GM21717 (cell line): ENCODE results near the gene TELO2.

ENCODE experiments used
- ATAC-seq: cut with Tn5 transposase; IDR thresholded peaks from one replicate; pipeline ENCODE4 v1.9.1; 2021; ENCODE audit warnings: mild to moderate bottlenecking, moderate library complexity; ENCODE audit not compliant: unreplicated experiment

The TELO2 gene

DNA sequence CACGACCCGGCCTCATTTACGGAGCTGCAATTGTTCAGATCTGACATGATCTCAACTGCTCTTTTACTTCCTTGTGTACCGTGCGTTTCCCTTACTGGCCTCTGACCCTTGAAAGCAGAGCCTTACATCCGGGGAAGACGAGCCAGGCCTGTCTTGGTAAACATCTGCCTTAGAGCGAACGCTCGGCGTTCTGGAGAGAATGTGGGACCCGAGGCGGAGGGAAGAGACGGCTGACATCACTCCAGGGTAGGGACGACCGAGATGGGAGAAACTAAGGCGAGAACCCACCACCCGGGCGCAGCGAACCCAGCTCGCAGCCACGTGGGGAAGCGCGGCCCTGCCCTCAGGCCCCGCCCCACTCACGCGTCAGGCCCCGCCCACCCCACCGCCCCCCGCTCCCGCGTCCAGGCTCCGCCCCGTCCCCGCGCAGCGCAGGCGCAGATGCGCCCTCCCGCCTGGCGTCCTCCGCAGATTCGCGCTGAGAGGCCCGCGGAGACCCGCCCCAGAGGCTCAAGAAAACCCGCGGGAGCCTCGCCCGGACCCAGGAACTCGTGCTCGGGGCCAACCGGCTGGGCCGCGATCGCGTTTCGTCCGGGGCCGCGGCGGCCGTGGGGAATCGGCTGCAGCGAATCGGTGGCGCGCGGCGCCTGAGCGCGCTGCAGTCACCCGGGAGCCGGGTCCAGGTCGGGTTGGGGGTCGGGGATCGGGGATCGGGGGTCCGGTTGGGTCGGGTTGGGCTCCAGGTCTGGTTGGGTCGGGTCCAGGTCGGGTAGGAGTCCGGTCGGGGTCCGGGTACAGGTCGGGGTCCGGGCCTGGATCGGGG lies at the start of gene TELO2:
TELO2 (plus strand) TSS at position 438 of the 823 bp plus-strand sequence. CDS start 922 bp downstream, outside the sequence.
- peak; percentile 37 for ATAC-seq

DNA sequence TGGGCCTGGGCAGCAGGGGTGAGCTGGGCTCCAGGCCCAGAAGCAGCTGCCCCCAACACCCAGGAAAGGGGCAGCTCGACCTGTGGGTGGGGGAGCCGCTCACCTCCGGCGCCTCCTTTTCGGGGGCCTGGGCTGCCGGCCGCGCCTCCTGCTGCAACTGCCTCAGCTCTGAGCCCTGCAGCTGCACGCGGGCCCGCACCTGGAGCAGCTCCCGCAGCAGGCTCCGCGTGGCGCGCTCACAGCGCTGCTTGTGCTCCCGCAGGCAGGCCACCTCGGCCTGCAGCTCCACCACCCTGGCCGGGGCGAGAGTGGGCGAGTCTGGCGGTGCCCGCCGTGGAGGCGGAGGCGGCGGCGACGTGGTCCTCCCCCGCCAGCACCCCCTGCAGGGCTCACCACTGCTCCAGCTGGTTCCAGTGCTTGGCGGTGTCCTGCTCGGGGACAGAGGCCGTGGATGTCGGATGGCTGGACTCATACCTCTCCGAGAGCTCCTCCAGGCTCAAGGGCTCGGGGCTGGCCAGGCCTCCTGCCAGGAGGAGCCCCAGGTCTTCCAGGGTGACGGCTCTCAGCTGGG lies 49.7 kb upstream of the TELO2 start:
- ATAC-seq = no peak

DNA sequence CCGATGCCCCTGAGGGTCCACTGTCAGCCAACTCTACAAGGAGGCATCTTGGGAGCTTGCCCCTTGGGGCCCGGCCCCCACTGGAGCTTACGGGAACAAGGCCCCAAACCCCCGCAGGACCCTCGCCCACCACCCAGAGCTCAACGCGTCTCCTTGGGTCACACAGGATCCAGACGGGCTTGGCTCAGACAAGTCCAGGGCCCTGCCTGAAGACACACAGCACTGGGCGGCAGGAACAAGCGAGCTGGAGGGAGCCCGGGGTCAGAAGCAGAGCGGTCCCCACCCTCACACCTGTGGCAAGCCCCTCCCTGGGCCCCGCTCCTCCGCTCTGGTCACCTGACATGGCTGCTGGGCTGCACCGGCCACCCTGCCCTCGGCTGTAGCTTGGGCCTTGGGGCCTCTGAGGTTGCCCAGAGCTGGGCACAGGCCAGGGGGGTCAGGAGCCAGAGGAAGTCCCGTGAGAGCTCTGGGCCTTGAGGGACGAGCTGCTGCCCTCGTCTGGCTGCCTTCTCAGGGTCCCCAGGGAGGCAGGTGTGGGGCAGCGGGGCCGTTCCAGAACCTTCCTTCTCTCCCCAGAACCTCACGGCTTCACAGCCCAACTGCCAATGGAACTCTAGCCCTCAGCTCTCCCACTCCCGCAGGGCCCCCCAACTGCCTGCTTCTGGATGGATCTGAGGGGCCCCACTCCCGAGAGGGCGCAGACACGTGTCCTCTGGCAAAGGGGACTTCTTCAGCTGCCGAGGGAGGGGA lies 49.0 kb upstream of the TELO2 start, which contains the start of gene CCDC154:
CCDC154 (minus strand) TSS at position 577 of the 750 bp plus-strand sequence; CDS start at position 343, 234 bp downstream.
- no peak for ATAC-seq

DNA sequence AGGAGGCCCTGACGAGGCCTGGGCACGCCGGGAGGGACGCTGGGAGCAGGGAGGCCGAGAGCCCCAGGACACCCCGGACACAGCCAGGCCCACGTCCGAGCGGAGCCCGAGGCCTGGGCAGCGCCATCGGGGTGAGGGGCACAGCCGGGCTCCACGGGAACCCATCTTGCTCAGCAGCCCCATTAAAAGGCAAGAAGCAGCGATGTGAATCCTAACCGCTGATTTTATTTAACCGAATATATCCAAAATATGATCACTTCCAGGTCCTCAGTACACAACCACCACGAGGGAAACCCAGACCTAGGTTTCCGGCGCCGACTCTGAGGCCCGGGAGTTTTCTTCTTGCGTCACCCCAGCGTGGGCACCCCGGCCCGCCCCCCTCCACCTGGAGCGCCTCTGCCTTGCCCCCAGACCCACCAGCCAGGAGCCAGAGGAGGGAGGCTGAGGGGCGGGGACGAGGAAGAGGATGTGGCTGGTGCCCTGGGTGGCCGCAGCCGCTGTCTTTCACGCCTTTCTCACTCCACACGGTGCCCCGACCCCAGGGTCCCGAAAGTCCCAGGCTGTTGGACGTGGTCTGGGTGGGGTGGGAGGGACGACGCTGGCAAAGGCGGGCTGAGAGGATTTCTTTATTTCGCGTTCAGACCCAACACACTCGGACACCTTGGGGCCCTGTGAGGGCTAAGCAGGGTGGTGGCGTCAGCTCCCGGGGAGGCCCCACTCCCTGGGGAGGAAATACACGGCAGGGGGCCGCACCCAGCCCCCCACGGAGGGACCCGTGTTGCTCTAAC lies 48.2 kb upstream of the TELO2 start:
- no peak for ATAC-seq

DNA sequence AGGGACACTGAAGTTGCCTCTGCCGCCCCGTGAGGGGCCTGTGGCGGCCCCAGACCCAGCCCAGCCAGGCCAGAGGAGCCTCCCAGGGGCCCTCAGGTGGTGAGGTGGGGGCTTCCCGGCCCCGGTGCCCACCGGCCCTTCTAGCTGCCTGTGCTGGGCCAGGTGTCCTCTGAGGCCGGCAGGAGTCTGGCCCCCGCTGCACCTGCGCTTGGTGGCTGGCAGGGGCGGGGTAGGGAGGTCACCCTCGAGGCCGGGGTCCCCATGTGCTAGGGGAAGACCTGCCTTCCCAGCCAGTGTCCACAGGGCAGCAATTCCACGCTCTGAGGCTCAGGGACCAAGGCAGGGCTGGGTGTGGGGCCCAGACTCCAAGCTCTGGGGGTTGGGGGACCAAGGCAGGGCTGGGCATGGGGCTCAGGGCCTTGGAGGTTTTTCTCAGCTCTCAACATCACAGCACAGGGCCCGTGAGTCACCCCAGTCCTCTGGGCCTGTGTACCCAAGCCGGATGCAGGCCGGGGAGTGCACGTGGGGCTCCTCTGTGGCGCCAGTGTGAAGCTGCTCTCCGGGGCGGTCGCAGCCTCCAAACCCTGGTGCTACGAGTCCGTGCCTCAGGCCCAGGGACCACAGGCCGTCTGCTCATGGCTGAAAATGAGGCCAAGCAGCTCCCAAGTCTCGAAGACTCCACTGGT lies 47.5 kb upstream of the TELO2 start:
- no peak for ATAC-seq

DNA sequence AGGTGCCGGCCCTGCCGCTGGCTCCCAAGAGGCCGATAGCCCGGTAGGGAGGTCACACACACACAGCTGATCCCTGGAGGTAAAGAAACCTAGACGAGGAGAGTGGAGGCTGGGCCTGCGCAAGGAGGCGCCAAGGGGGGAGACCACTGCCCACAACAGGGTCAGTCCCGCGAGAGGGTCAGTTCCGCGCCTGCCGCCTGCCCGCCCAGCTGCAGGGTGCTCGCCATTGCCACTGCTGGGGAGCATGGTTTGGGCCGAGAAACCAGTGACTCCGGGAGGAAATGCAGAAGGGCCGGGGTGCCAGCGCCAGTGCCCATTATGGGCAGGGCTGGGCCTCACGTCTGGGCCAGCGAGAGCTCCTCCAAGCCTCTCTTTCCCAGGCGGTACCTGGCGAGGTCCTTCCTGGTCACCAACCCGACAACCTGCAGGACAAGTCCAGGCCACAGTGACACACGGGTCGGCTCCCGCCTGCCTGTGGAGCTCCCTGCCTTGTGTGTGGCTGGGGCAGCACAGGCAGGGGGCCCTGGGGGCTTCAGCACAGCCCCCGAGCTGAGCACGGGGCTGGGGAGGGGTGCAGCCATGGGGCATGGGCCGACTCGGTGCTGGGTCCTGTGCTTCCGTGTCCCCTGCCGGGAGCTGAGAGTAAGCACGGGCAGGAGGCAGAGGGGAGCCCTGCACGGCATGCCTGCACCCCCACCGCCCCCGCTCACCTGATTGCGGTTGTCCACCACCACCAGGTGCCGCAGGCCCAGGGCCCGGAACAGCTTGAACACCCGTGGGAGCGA lies 46.7 kb upstream of the TELO2 start:
- no peak for ATAC-seq

DNA sequence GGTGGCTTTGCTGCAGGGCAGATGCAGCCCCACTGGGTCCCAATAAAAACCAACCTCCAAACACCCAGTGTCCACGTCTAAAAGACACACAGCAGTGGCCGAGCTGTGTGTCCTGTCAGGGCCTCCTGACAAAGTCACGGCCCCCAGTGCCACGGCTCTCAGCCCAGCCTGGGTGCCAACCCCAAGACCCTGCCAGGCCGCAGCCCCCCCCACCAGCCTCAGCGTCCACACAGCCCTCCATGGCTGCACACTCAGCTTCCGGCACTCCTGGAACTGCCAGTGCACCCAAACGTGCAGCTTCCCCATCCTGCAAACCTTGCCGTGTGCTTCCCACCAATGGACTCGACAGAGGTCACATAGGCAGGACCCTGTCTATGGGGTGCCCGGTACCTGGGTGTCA lies 45.2 kb upstream of the TELO2 start:
- ATAC-seq = no peak

DNA sequence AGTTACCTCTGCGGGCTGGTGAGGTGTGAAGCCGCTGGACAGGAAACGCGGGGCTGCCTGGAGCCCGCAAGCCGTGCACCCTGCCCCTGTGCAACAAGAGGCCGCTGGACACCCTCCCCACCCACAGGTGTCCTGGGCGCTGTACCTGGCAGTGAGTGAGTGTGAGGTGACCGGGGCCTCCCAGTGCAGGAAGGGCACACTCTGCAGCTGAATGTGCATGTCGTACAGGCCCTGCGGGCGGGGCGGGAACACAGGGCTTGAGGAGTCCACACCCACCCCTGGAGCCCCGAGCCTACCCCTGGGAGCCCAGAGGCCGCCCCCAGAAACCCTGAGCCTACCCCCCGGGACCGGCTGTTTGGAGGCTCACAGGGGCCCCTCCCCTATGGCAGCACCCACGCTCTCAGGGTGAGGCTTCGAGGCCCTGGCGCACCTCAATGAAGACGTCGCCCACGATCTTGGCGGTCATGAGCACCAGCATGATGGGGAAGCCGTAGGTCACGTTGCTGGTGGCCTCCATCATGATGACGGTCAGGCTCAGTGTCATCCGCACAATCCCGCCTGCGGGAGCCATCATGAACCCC lies 44.5 kb upstream of the TELO2 start:
- ATAC-seq = no peak

DNA sequence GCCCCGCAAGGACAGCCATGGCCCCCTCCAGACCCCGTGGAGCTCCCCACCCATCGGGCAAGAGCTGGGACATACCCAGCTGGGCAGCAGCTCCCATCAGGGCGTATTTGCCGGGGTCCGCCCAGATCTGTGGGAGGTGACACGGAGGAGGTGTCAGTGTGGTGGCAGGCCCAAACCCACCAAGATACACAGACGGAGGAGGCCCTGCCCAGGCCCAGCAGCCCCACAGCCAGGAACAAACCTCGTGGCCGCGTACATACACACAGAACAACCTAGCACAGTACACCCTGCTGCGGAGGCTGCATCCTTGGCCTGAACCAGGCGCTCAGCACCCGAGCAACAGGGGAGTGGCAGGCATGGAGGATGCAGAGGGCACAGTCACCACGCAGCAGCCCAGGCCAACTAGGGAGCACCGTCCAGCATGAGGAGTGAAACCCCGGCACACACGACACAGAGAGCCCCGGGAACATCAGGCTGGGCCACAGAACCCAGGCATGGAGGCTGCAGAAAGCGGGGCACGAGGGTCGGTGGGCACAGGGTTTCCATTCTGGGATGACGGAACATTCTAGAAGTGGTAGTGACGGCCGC lies 43.9 kb upstream of the TELO2 start:
- no peak for ATAC-seq

DNA sequence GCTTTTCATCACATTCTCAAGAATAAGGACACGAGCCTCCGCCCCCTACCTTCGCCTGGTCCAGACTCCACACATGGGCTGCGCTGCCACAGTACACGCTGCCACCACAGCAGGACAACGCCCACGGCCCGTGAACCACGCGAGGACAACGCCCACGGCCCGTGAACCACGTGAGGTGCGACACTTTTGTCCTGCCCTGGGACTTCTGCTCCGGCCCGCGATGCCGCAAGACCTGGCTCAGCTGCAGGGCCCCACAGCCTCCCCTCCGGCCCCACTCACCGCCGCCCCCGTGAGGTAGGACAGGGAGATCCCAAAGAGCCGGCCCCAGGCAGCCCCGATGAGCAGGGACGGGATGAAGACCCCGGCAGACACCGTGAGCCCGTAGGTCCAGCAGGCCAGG lies 42.9 kb upstream of the TELO2 start:
- ATAC-seq = no peak

DNA sequence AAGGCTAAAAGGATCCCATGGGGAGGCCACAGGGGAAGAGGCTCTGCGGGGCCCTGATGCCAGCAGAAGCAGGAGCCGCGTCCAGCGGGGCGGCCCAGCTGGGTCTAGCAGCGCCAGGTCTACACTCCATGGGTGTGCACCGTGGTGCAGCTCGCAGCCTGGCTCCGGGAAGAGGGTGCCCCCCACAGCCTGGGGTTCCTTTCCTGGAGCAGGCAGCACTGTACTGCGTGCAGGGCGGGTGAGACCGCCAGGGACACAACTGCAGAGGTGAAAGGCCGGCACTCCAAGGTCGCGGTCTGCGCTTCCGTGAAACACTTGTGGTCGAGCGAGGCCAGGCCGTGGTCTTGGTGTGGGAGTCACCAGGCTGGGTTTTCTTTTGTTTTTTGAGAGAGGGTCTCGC lies 42.3 kb upstream of the TELO2 start:
- no peak for ATAC-seq

DNA sequence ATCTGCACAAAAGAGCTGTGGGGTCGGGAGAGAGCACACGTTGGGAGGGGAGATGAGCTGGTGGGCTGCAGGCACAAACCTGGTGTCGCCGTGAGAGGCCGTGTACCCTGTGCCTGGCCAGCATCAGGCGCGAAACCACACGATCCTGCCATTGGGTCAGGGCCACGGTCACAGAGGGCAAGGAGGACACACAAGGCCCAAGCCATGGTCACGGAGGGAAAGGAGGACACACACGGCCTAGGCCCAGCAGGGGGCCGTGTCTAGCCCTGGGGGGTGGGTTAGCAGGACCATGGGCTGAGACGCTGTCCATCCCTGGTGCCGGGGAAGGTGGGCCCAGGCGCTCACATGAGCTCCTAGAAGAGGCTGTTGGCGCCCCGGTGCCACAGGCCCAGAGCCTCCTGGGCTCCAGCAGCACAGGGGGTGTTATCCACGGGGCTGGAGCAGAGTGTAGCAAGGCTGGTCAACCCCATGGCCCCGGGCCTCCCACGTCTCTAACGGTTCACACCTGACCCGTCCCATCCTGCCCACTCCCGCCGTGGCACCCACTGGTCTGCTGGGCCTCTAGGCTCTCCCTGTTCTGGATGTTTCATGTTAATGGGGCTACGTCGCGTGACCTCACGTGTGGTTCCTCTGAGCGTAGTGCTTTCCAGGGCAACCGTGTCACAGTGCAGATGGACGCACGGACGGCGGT lies 41.3 kb upstream of the TELO2 start:
- no peak for ATAC-seq

DNA sequence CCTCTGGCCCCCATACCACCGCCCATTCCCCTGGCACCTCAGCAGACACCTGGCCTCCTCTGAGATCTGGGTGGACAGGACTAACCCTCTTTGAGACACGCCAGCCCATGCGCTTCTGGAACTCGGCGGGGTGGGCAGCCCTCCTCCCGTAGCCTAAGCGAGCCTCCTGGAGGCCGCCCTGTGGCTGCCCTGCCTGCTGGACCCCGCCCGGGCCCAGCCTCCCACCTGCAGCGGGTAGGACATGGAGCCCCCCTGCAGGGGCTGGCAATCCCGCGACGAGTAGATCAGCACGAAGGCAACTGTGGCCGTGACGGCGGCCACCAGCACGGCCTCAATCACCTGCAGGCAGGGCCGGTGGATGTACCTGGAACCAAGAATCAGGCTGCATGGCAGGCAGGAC lies 40.6 kb upstream of the TELO2 start:
- ATAC-seq = no peak

DNA sequence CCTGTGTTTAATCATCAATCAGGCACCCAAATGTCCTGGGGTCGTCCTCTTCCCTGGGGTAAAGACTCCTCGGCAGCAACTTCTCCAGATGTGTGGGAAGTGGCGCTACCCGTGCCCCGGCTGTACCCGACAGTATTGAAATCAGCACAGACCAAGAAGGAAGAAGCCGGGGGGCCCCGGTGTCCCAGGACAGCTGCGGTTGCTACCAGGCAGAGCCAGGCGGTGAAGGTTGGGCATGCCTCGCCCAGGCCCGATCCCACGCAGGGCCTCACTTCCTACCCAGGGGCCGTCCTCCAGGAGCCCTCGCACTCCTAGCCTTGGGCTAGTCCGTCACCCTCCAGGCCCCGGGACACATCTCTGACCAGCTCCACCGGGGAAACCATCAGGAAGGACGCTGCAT lies 39.8 kb upstream of the TELO2 start:
- ATAC-seq = no peak

DNA sequence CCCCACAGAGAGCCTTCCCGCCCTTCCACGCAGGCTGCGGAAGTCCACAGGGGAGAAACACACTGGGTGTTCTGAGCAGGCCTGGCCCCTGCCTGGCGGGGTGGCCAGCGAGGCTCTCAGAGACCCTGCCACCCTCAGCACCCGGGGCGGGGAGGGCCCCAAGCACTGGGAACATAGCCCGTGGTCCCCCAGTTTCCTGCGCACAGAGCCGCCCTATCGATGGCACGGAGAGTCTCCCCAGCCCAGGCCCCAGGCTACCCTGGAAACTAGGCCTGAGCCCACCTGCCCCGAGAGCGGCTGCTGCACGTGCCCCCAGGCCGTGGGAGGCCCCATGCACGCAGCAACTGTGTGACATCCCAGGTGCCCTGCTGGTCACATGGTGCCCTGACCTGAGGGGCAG lies 38.6 kb upstream of the TELO2 start:
- no peak for ATAC-seq

DNA sequence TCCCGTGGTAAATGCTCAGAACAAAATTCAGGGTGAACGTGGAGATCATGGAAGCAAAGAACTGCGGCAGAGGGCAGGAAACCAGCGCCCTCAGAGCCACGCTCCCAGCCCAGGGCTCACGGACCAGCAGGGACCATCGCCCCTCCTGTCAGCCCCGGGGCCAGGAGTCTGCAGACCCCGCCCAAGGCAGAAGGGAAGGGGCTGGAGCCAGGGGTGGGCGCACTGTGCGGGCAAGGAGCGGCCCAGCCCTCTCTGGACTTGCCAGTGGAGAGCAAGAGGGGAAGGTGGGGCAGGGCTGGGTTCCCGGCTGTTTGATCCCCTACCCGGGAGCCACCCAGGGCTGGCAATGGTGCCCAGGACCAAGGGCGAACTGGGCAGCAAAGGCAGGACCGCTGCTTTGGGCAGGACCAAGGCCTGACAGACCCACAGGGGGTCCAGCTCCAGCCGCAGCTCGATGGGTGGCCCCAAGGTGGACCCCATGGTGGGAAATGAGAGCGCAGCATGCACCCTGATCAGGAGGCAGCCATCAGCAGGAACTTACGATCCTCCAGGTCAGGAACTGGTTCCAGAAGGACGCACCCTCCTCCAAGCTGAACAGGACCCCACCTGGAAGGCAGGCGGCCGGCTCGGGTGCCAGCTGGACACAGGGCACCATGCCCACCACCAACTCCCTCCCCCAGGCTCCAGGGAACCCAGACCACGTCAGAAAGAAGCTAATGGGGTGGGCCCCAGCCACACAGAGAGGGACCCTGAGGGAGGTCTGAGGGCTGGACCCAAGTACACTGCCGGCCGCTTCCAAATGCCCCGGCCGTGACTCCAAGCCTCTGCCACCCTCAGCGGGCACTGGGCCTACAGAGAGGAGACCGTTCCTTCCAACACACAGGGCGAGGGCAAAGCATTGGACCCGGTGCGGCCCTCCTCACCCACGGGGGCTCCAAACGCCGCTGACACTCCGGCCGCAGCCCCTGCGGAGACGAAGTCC lies 37.7 kb upstream of the TELO2 start:
- no peak for ATAC-seq

DNA sequence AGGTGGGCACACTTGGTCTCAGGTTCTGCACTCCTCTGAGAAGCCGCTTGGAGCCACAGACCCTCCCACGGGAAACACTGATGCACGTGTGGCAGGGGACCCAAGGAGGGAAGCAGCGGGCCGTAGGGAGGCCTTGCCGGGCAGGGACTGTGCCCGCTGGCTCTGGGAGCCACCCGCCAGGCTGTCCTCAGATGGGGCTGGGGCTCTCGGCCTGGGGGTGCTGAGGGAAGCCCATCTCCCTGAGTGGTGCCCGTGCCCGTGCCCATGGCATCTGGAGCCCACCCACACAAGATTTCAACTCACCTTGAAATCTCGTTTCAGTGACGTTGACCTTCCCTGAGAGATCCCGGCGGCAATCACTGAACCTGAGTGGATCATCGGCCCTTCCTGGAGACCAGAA lies 36.2 kb upstream of the TELO2 start:
- no peak for ATAC-seq
